HG03039 (cell line): ENCODE measurements around the gene ENTPD3.
"Not testable (repeated sequence)": the region's sequence is repeated elsewhere in the genome, so short reads cannot be mapped to it uniquely, and the experiment has no call there.

ENCODE experiments used
- ATAC-seq: cut with Tn5 transposase; IDR thresholded peaks from one replicate; pipeline ENCODE4 v1.9.1; 2021; ENCODE audit warnings: mild to moderate bottlenecking, moderate library complexity; ENCODE audit not compliant: unreplicated experiment

Gene ENTPD3

DNA sequence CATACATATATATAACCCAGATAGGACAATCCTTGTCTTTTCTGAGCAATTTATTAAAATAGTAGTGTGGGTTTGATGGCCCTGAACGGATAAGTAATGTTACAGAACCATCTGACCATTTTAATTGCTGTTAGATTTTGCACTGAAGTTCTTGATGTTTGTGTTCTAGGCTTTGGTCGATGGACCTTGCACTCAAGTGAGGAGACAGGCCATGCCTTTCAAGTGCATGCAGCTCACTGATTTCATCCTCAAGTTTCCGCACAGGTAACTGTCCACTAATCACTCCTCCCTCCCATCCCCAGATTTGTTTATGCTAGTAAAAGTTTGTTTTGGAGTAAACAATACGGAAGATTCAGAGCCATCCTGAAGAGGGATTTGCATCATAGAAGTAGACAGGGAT lies 71.5 kb downstream of the ENTPD3 start:
- ATAC-seq = no peak

DNA sequence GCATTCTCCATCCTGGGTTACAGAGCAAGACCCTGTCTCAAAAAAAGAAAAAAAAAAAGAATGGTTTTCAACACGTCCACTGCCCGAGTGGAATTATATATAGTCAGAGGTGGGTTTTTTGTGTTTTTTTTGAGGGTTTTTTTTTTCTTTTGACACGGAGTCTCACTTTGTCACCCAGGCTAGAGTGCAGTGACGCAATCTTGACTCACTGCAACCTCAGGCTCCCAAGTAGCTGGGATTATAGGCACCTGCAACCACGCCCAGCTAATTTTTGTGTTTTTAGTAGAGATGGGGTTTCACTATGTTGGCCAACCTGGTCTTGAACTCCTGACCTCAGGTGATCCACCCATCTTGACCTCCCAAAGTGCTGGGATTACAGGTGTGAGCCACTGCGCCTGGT lies 73.5 kb downstream of the ENTPD3 start:
- not testable (repeated sequence) for ATAC-seq

DNA sequence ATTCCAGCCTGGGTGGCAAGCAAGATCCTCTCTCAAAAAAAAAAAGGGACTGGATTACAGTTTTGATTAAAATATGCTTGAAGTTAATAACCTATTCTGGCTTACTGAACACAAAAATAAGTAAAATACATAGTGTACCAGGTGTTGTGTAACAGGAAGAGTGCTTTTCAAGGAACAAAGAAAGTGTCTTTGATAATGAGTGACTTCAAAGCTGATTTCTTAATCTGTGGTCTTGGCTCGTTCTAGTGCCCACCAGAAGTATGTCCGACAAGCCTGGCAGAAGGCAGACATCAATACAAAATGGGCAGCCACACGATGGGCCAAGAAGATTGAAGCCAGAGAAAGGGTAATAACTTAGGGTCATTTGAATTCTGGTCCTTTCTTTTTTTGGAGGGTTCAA lies 74.2 kb downstream of the ENTPD3 start:
- no peak for ATAC-seq

DNA sequence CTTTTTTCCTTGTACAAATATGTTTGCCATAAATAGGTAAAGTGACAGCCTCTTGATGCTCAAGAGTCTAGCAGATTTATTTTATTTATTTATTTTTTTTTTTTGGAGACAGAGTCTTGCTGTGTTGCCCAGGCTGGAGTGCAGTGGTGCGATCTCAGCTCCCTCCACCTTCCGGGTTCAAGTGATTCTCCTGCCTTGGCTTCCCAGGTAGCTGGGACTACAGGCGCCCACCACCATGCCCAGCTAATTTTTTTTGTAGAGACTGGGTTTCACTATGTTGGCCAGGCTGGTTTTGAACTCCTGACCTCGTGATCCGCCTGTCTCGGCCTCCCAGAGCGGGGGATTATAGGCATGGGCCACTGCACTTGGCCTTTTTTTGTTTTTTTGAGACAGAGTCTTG lies 75.9 kb downstream of the ENTPD3 start:
- ATAC-seq = not testable (repeated sequence)

DNA sequence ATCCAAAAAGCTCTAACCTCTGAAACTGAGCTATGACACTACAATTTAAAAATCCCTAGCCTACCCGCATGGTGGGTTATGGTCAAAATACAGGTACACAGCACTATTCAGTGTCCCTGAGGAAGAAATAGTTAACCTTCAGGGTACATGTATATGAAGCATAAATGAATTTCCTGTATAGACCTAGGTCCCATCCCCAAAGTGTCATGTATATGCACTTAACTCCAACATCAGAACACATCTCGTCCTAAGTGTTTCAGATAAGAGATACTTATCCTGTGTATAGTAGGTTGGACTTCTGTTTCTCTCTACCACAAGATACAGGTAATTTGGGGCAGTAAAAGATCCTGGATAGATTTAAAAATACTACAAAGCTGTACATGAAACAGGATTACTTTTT lies 76.6 kb downstream of the ENTPD3 start:
- no peak for ATAC-seq

DNA sequence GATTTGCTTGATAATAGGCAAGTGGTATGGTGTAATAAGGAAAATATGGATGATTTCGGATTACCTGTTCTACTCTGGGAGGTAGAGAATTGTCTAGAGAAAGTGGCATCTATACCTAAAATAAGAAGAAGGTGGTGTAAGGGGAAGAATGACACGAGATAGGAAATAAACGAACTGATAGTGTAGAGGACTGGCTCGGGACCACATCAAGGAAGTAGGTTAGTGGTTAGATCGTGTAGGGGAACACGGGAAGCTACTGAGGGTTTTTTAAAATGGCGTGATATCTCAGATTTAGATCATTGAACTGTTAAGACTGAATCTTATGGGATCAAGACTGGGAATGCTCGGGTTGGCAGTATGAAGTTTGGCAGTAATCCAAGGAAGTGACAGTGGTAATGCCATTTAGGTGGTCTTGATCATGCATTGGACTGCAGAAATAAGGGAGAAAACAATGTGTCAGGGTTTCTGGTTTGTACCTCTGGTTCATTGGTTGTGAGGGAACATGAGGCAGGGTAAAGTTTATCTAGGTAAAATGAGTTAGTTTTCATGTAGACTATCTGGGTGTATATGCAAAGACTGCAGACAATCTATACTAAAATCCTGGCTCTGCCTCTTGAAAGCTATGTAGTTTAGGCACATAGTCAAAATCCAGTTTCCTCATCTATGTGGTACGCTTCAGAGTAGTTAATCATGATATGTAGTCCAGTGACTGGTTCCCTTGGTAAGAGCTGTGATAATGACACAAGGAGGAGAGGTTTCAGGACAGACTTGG lies 77.5 kb downstream of the ENTPD3 start:
- no peak for ATAC-seq

DNA sequence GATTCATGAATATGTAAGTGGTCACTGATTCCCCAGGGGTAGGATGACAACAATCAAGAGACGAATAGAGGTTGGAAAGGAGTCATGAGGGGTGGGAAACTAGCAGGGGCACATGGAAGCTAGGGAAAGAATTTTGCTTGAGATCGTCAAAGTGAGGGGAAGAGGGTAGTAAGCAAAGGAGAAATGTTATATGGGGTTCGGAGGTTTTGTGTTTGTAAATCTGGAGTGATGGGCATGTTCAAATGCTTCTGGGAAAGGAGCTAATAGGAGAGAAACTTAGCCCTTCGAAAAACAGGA lies 78.1 kb downstream of the ENTPD3 start:
- ATAC-seq = no peak

DNA sequence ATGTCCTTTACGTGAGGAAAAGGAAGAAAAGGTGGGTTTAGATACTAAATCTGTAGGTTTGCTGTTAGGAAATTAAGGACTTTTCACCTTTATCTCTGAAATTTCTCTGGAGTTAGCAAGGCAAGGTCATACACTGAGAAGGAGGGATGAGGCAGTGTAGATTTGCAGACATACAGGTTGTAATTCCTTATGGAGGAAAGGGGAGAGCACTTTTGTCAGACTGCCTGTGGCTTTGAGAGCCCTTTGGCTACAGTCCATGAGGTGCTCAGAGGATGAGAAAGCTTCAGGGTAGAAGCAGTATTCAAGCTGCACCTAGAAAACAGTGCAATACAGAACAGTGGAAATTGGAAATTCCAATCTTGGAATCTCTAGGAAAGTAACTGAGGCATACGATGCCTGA lies 78.5 kb downstream of the ENTPD3 start:
- ATAC-seq = no peak

DNA sequence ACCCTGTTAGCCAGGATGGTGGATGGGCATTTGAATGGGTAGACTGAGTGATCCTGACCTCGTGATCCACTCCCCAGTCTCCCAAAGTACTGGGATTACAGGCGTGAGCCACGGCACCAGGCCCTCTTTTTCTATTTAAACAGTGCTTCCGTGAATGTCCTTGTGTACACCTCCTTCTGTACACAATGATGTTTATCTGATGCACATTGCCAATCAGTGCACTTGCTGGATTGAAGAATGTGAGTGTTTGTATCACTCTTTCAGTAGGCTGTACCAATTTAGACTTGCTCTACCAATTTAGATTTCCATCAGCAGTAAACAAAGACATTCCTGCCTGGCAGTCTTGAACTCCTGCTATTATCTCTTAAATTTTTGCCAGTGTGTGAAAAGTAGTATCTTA lies 81.0 kb downstream of the ENTPD3 start:
- no peak for ATAC-seq

DNA sequence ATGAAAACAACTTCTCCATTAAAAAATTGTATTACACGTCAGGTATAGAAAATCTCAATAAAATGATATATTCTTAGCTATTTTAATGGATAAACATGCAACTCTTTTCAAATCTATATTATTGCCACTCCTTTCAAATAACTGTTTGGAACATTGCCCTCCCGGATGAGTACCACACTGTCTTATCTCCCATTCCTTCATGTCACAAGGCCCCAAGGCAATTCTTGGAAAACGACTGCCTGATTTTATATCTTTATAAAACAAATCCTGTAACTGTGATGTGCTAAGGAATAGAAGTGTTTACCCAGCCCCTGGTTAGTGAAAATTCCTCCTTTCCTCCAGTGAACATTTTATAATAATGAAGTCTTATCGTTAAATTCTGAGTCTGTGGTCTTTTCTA lies 83.7 kb downstream of the ENTPD3 start:
- ATAC-seq = no peak

DNA sequence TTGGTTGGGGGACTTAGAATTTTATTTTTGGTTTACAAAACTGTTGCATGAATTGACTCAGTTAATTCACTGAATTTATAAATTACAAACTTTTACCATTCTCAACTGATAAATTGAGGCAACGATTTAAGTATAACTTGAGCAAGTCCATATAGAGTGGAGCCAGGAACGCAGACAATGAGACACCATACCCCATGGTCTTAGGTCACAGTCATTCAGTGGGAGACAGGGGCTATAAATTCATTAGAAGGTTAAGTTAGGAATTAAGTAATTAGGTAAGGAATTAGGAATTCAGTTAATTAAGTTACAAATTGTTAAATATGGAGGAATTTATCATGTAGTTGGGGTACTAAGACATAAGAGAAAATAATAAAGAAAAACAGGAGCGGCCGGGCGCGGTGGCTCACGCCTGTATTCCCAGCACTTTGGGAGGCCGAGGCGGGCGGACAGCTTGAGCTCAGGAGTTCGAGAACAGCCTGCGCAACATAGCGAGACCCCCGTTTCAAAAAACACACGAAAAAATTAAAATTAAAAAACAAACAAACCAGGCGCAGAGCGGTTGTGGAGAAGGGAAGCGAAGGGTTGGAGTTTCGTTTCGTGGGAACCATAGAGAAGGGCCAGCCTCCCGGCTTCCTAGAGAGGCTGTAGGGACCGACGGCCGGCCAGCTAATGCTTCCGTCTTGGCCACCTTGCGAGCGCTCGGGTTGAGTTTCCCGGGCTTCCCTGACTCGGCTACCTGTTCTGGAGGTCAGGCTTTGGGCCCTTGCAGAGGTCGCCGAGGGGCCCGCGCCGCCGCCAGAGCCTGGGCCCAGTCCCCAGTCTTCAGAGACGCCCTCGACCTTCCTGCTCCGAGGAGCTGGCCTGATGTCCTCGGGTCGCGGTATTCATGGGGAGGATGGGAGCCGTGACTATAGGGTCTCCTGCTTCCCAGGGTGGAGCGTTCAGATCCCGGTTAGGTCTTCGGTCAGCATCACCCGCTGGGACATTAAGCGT lies 89.8 kb downstream of the ENTPD3 start, which contains the start of gene ZNF619:
TSS of gene ZNF619 (plus strand) at position 645 of the 993 bp plus-strand sequence. CDS start 858 bp downstream, outside the sequence.
- ATAC-seq = peak; percentile 80

DNA sequence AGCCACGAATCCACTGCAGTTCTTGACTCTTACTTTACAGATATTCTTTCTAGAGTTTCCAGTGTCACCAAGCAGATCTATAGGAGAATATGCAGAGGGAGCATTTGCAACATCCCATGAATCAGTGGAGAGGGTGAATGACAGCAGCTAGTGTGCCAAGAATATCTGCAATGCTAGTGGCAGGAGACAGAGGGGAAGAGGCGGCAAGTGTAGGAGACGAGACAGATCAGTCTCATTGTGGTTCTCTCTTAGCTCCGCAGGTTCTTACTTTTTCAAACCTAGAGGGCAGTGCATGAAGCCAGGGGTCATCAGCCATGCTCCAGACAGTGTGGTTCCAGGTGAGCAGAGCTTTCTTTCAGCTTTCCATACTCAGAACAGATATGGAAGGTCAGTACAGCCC lies 90.7 kb downstream of the ENTPD3 start:
- no peak for ATAC-seq
